Vagina (tissue), 2 donors: ENCODE data around the gene TMEM141. TPM values are rescaled to one million over a fixed set of nuclear protein-coding genes. Genes with fewer than 3 reads are reported as not detected.

ENCODE experiments used
- DNase-seq, 2 donors: peaks; one replicate each; pipeline ENCODE4 v3.0.0-alpha.2; 2017; ENCODE audit errors: extremely low spot score in 2 of 2
- H3K27ac ChIP-seq: fragments of 200-600 bp; sonication (generic); one replicate; pipeline ENCODE4 v1.5.1; 2019
- H3K27me3 ChIP-seq: fragments of 200-600 bp; sonication (generic); one replicate; pipeline ENCODE4 v1.5.1; 2019
- H3K36me3 ChIP-seq, 2 donors: fragments of 200-600 bp; sonication (generic); one replicate each; pipeline ENCODE4 v1.5.1; 2017 to 2019
- H3K4me1 ChIP-seq: fragments of 200-600 bp; sonication (generic); one replicate; pipeline ENCODE4 v1.5.1; 2019
- H3K4me3 ChIP-seq, 2 donors: fragments of 200-600 bp; sonication (generic); 1 replicate in 1 of 2; 2 replicates in 1 of 2; pipeline ENCODE4 v1.5.1; 2016 to 2019
- H3K9me3 ChIP-seq: fragments of 200-600 bp; sonication (generic); one replicate; pipeline ENCODE4 v1.5.1; 2019
- CTCF ChIP-seq, 3 experiments: fragments of 450-650 bp in 2 of 3; fragments of 200-600 bp in 1 of 3; sonication (generic) in 1 of 3; IDR thresholded peaks; one replicate each; pipeline ENCODE4 v1.5.1; 2017 to 2019; ENCODE audit warnings: antibody characterized with exemption in 3 of 3, mild to moderate bottlenecking in 2 of 3, moderate library complexity in 2 of 3
- POLR2A ChIP-seq, 2 donors: fragments of 450-650 bp; IDR thresholded peaks; one replicate each; pipeline ENCODE4 v1.6.1; 2017; ENCODE audit warnings: antibody characterized with exemption in 2 of 2, mild to moderate bottlenecking in 2 of 2, moderate library complexity in 2 of 2
- POLR2AphosphoS5 ChIP-seq, 2 donors: sonication (generic); formaldehyde crosslinking; IDR thresholded peaks; one replicate each; pipeline ENCODE4 v1.9.0; 2017; ENCODE audit warnings: antibody characterized with exemption in 2 of 2, mild to moderate bottlenecking in 2 of 2, low read depth in 1 of 2; ENCODE audit not compliant: insufficient read depth in 1 of 2
- intact Hi-C: fragments of 100-400 bp; cut with DNase I; formaldehyde crosslinking; loops from one replicate; pipeline ENCODE4 v1.15.1; 2023
- total RNA-seq: library from RNA; depleted of rRNA; stranded (reverse); fragments of >200 nt; gene quantifications from one replicate; pipeline ENCODE4 v1.2.3, GENCODE V29; 2016

The TMEM141 gene
- total RNA-seq: 64.1 TPM

GRCh38 chr9:136790640-136791515, at the start of gene TMEM141:
TMEM141 (plus strand) TSS chr9:136791344; CDS start chr9:136791371, 27 bp downstream.
- TF ChIP-seq POLR2A (IDR thresholded peaks at IDR 0.05) (peak in 1 of 2 donors; percentile 79), CTCF (IDR thresholded peaks at IDR 0.05) (no peak), POLR2AphosphoS5 (IDR thresholded peaks at IDR 0.05; ENCODE audit: insufficient read depth in 1 of 2, low read depth in 1 of 2) (peak; percentile 73 to 93)
- H3K27ac ChIP-seq: peak within 1 kb of the TSS; percentile 97
- H3K9me3 ChIP-seq: no peaks in the 10 kb centered on the region
- intact Hi-C loops: loop anchor here (2.0 kb wide), 2 partner anchors 94 to 238 kb away; partner anchors contain the start of gene ABCA2
- DNase-seq: peak; percentile 100
- peaks cover 26% of the 10 kb centered on the region for H3K4me1 ChIP-seq
- no peaks in the 10 kb centered on the region for H3K27me3 ChIP-seq
- H3K36me3 ChIP-seq: no peaks in the 10 kb centered on the region
- peak within 1 kb of the TSS; percentile 78 to 79 for H3K4me3 ChIP-seq

- Histone ChIP-seq H3K36me3 (no peaks in the 10 kb centered on the region), H3K27ac (no peak overlapping the region), H3K4me3 (peak overlapping the region in 1 of 2 donors; percentile 3), H3K9me3 (no peaks in the 10 kb centered on the region), H3K4me1 (peaks cover 33% of the 10 kb centered on the region), H3K27me3 (peaks cover 3% of the 10 kb centered on the region)
- intact Hi-C loops: no loop called here
- TF ChIP-seq POLR2A (IDR thresholded peaks at IDR 0.05) (no peak), CTCF (IDR thresholded peaks at IDR 0.05) (no peak), POLR2AphosphoS5 (IDR thresholded peaks at IDR 0.05; ENCODE audit: insufficient read depth in 1 of 2, low read depth in 1 of 2) (no peak)
- no peak for DNase-seq
Measured at GRCh38 chr9:136741883-136742571, 49.1 kb upstream of the TMEM141 start.

GRCh38 chr9:136742591-136743391, 48.4 kb upstream of the TMEM141 start, which contains the start of gene LCN10:
LCN10 (minus strand) TSS chr9:136742940; CDS start chr9:136742903, 37 bp downstream.
- no peak for DNase-seq
- H3K36me3 ChIP-seq: no peaks in the 10 kb centered on the region
- no peaks in the 10 kb centered on the region for H3K9me3 ChIP-seq
- TF ChIP-seq POLR2AphosphoS5 (IDR thresholded peaks at IDR 0.05; ENCODE audit: insufficient read depth in 1 of 2, low read depth in 1 of 2) (no peak), CTCF (IDR thresholded peaks at IDR 0.05) (no peak), POLR2A (IDR thresholded peaks at IDR 0.05) (no peak)
- peaks cover 3% of the 10 kb centered on the region for H3K27me3 ChIP-seq
- intact Hi-C loops: no loop called here
- H3K4me3 ChIP-seq: peak within 1 kb of the TSS in 1 of 2 donors; percentile 3
- H3K27ac ChIP-seq: no peak within 1 kb of the TSS
- peaks cover 33% of the 10 kb centered on the region for H3K4me1 ChIP-seq

GRCh38 chr9:136743639-136744211, 47.4 kb upstream of the TMEM141 start:
- Histone ChIP-seq H3K27ac (no peak overlapping the region), H3K36me3 (no peaks in the 10 kb centered on the region), H3K9me3 (no peaks in the 10 kb centered on the region), H3K27me3 (peaks cover 3% of the 10 kb centered on the region), H3K4me3 (no peak overlapping the region), H3K4me1 (peaks cover 33% of the 10 kb centered on the region)
- TF ChIP-seq CTCF (IDR thresholded peaks at IDR 0.05): no peak
- no peak for TF ChIP-seq POLR2A (IDR thresholded peaks at IDR 0.05)
- TF ChIP-seq POLR2AphosphoS5 (IDR thresholded peaks at IDR 0.05; ENCODE audit: insufficient read depth in 1 of 2, low read depth in 1 of 2): no peak
- no peak for DNase-seq
- intact Hi-C loops: no loop called here
